LNCAP (cell line): ENCODE results near the gene PTPRU.

ENCODE experiments used
- TF ChIP-seq, protein P1 (sequence below): fragments of 450-650 bp; IDR thresholded peaks from 2 replicates; pipeline ENCODE4 v1.5.1; 2017; ENCODE audit warnings: mild to moderate bottlenecking

PTPRU gene

DNA sequence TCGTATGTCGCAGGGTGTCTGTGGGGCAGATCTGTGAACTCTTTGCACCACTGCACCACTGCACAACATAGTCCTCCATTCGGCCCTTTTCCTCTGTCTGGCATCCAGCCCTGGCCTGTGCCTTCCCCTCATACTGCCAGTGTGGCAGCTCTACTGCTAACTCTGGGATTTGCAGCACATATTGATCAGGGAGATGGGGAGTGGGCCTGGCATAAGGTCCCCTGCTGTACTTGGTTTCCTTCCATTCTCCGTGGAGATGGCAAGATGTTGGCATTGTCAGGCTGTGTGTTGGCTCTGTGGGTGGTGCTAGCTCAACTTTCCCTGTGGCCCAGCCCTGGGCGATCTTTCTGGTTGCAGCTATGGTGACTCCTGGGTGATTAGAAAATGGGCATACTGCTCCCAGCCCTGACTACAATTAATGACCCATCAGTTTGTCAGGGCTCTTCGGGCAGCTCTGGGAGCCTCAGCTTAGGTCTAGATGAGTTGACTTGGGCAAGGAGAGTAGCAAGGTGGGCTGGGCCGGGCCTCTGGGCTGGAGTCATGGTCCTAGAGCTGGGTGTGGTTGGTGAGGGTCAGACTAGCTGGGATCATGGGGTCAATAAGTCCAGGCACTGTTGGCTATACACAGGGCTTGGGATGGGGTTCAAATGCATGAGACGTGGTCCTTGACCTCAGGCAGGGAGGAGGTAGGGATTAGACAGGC is 11.4 kb downstream of the PTPRU start:
- TF ChIP-seq, protein P1, sequence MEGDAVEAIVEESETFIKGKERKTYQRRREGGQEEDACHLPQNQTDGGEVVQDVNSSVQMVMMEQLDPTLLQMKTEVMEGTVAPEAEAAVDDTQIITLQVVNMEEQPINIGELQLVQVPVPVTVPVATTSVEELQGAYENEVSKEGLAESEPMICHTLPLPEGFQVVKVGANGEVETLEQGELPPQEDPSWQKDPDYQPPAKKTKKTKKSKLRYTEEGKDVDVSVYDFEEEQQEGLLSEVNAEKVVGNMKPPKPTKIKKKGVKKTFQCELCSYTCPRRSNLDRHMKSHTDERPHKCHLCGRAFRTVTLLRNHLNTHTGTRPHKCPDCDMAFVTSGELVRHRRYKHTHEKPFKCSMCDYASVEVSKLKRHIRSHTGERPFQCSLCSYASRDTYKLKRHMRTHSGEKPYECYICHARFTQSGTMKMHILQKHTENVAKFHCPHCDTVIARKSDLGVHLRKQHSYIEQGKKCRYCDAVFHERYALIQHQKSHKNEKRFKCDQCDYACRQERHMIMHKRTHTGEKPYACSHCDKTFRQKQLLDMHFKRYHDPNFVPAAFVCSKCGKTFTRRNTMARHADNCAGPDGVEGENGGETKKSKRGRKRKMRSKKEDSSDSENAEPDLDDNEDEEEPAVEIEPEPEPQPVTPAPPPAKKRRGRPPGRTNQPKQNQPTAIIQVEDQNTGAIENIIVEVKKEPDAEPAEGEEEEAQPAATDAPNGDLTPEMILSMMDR: no peak

DNA sequence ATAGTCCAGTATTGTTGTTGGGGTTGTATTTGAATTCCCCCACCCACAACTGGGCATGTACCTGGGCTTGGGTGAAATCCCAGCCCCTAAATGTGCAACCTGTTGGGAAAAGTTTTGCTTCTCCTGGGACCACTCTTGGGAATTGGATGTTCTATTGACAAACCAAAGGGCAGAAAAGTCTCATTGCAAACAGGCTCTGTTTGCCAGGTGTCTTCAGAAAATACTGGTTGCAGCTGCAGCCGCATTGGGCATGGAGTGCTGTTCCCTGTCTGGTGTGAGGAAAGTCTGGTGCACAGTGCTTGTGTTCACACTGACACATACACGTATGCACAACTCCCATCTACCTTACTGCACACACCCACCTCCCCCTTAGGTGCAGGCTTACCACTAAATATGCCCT is 12.1 kb downstream of the PTPRU start:
- TF ChIP-seq, protein P1: no peak

DNA sequence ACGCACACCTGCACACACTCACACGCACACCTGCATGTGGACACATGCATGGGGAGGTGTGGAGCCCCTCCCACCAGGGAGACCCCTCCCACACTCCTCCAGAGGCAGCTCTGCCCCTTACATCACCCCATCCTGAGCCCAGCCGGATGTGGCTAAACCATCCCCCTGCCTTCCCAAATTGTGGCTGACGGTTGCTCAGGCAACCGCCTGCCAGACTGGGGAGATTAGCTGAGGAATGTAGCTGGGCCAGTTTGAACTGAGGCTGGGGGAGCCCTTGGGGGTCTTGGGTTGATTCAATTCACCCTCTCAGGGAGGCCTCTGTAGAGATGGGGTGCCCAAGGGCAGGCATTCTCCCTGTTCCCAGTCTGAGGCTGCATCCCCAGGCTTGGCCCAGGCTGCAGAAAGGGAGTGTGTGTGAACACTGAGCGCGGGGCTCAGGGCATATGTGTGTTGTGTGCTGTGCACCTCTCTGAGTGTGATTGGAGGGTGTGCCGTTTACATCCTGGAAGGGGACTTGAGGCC is 12.9 kb downstream of the PTPRU start:
- TF ChIP-seq, protein P1: no peak

DNA sequence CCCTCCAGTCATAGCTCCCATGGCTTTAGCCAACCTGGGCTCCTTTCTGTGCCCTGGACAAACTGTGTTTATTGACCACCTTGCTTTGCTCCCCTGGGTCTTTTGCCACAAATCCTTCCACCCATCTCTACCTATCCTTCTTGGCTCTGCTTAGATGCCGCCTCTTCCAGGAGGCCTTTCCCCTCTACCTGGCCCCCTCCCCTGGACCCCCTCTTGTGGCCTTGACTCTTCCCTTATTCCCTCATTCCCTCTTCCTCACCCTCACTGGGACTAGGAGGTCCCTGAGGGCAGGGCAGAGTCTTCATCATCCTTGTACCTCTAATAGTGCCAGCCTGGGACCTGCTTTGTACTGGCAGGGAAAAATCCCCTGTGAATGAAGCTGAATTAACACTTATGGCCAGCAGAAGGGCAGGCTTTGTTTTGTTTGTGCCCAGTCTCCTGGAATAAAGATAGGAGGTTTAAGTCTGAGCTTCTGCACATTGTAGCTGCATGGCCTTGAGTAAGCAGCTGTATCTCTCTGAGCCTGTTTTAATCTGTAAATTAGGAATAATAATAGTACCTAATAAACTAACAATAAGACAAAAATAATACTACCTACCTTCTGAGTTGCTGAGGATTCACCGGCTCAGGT is 13.7 kb downstream of the PTPRU start:
- TF ChIP-seq, protein P1: no peak

DNA sequence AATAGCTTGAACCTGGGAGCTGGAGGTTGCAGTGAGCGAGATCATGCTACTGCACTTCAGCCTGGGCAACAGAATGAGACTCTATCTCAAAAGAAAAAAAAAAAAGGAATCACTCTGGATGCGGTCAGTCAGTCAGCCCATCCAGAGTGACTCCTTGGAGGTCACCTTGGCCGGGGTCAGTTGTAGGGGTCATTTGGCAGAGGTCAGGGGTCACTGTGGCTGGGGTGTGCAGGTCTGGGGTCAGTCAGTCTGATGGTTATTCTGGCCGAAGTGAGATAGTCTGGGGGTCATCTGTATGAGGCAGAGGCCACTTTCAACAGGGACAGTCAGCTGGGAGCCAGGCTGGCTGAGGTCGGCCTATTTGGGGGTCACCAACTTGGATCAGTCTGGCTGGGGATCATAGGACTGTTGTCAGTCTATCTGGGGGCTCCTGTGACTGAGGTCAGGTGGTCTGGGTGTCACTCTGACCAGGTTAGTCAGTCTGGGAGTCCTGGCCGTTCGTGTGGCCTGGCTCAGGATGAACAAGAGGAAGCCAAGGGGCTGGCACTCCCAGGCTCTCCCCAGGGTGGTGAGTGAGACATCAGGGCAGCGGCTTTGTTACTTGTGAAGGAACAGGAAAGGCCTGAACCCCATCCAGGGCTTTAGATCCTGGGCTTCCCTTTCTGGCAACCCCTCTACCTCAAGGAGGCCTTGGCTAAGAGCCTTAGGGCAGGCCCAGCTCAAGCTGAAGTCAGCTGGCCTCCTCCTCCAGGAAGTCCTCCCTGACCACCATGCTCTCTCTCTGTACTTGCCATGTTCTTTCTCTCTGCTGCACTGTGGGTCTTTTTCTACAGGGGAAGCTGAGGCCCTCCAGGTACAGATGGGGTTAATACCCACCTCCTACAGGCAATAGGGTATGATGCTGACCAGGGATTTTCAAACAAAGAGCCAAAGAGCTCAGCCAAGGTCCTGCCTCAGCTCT is 15.1 kb downstream of the PTPRU start:
- TF ChIP-seq, protein P1: no peak

DNA sequence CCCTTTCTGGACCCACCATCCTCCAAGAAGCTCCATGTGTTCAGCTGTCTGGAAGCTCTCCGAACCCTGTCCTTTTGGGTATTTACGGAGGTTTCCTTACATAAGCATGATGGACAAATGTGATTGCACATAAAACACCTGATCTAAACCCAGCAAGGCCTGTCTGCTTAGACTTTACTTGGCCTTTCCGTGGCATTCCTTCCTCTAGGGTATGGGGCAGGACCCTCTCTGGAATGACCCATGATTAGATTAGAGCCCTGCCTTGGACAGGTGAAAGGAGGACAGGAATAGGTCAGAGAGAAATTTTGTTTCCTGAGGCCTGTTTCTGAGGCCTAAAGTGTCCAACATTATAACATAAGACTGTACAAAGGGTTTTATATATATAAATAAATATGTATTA is 16.9 kb downstream of the PTPRU start:
- TF ChIP-seq, protein P1: no peak

DNA sequence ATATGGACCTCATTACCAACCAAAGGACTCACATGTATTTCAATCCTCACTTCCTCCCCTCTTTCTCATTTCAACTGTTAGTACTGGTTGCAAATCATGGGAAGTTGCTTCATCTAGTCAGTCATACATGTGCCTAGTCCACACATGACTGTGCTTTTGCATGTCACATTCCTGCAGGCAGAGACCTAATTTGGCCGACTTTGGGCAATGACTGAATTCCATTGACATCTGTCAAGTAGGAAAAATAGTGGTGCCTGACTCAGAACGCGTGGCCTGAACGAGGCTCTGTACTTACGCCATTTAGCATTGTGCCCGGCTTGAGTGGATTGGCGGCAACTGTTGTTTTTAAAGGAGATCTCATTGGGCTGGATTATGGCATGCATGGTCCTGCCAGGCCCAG is 18.0 kb downstream of the PTPRU start:
- TF ChIP-seq, protein P1: no peak
